Endothelial cell of umbilical vein (primary cell): ENCODE measurements around the gene DDX17. TPM values are rescaled to one million over a fixed set of nuclear protein-coding genes. Genes with fewer than 3 reads are reported as not detected.

Experiments
- BruUV-seq: library from RNA; stranded (reverse); fragments of 400-500 nt; replicated peaks from 2 replicates; lab custom pipeline; 2021; lab: Mats Ljungman, UMichigan
- CTCF ChIA-PET: fragments of 300-600, 350-600 bp; sonication (Branson Sonifier 250); formaldehyde crosslinking; loops from one replicate; lab custom pipeline; 2021; ENCODE audit warnings: antibody characterized with exemption, inconsistent platforms; lab: Charles Lee
- POLR2A ChIA-PET: fragments of 300-600, 350-600 bp; sonication (Branson Sonifier 250); formaldehyde crosslinking; loops from one replicate; lab custom pipeline; 2021; ENCODE audit warnings: antibody characterized with exemption, inconsistent platforms; lab: Charles Lee
- DNase-seq: peaks from one replicate; pipeline ENCODE4 v3.0.0-alpha.2; 2011; ENCODE audit warnings: low read depth, low spot score
- FAIRE-seq: peaks from 2 replicates; lab custom pipeline; 2011; peaks lifted over from hg19 to GRCh38; lab: Jason Lieb, UNC
- H2AFZ ChIP-seq: 2 replicates; pipeline ENCODE4 v1.6.0; 2012; ENCODE audit warnings: low read depth, low read length, control low read depth, inconsistent platforms
- H3K27ac ChIP-seq: 2 replicates; pipeline ENCODE4 v1.5.1; 2011; ENCODE audit warnings: low read depth, mild to moderate bottlenecking, control low read depth, low read length, moderate library complexity; ENCODE audit not compliant: insufficient read depth
- H3K27me3 ChIP-seq, 2 experiments: 2 replicates each; pipeline versions ENCODE4 v1.6.0 to v1.6.1; 2011; ENCODE audit warnings: low read length in 2 of 2, mixed read lengths in 1 of 2; ENCODE audit not compliant: control insufficient read depth in 2 of 2, insufficient read depth in 2 of 2
- H3K36me3 ChIP-seq, 2 experiments: 2 replicates in 1 of 2; 3 replicates in 1 of 2; pipeline ENCODE4 v1.5.1; 2011; ENCODE audit warnings: low read length in 2 of 2, mild to moderate bottlenecking in 1 of 2, moderate library complexity in 1 of 2; ENCODE audit not compliant: control insufficient read depth in 2 of 2, insufficient read depth in 2 of 2; ENCODE audit errors: extremely low read depth in 1 of 2
- H3K4me1 ChIP-seq: 3 replicates; pipeline ENCODE4 v1.5.1; 2011; ENCODE audit warnings: mild to moderate bottlenecking, low read length; ENCODE audit not compliant: control insufficient read depth, insufficient read depth; ENCODE audit errors: extremely low read depth
- H3K4me2 ChIP-seq: 2 replicates; pipeline ENCODE4 v1.6.1; 2011; ENCODE audit warnings: low read length, control low read depth, mixed read lengths; ENCODE audit not compliant: insufficient read depth
- H3K4me3 ChIP-seq, 3 experiments: fragments of 200-600 bp in 1 of 3; sonication (generic), shearing (Covaris generic) in 1 of 3; replicated peaks in 1 of 3; 2 replicates each; pipeline ENCODE4 v1.5.1; 2011 to 2016; ENCODE audit warnings: control low read depth in 3 of 3, low read length in 3 of 3, mild to moderate bottlenecking in 2 of 3, inconsistent platforms in 1 of 3, low read depth in 1 of 3, moderate library complexity in 1 of 3; ENCODE audit not compliant: insufficient read depth in 1 of 3
- H3K79me2 ChIP-seq: 2 replicates; pipeline ENCODE4 v1.6.0; 2012; ENCODE audit warnings: low read length, inconsistent platforms; ENCODE audit not compliant: control insufficient read depth, insufficient read depth
- H3K9ac ChIP-seq: replicated peaks from 2 replicates; pipeline ENCODE3; 2011; ENCODE audit warnings: low read length, control low read depth; ENCODE audit not compliant: insufficient read depth; ENCODE audit errors: extremely low read depth
- H3K9me1 ChIP-seq: replicated peaks from 3 replicates; pipeline ENCODE4 v1.6.0; 2011; ENCODE audit warnings: mild to moderate bottlenecking, low read length; ENCODE audit not compliant: control insufficient read depth, insufficient read depth; ENCODE audit errors: extremely low read depth
- H3K9me3 ChIP-seq: replicated peaks from 2 replicates; pipeline ENCODE4 v1.5.1; 2012; ENCODE audit warnings: low read length, inconsistent platforms; ENCODE audit not compliant: control insufficient read depth, insufficient read depth
- H4K20me1 ChIP-seq: replicated peaks from 2 replicates; pipeline ENCODE3; 2011; ENCODE audit warnings: mild to moderate bottlenecking, low read length; ENCODE audit not compliant: control insufficient read depth, insufficient read depth; ENCODE audit errors: extremely low read depth
- EZH2 ChIP-seq: IDR thresholded peaks from 2 replicates; pipeline ENCODE4 v1.6.1; 2012; ENCODE audit warnings: borderline replicate concordance, low read depth, mild to moderate bottlenecking, moderate library complexity, low read length, inconsistent platforms; ENCODE audit not compliant: severe bottlenecking
- FOS ChIP-seq: IDR thresholded peaks from 2 replicates; pipeline ENCODE4 v1.6.1; 2011; ENCODE audit warnings: mild to moderate bottlenecking, low read length, moderate library complexity, borderline replicate concordance; ENCODE audit not compliant: insufficient read depth
- GATA2 ChIP-seq: IDR thresholded peaks from 2 replicates; pipeline ENCODE4 v1.7.0; 2011; ENCODE audit warnings: low read depth, mild to moderate bottlenecking, moderate library complexity, mixed read lengths, low read length; ENCODE audit not compliant: insufficient read length, insufficient read depth
- JUN ChIP-seq: IDR thresholded peaks from 2 replicates; pipeline ENCODE4 v1.6.1; 2011; ENCODE audit warnings: borderline replicate concordance, low read depth; ENCODE audit not compliant: insufficient read length, insufficient read depth
- MAX ChIP-seq: IDR thresholded peaks from 2 replicates; pipeline ENCODE4 v1.6.1; 2011; ENCODE audit not compliant: insufficient read depth, insufficient read length
- MYC ChIP-seq: IDR thresholded peaks from one replicate; pipeline ENCODE4 v1.6.1; 2011; ENCODE audit warnings: mild to moderate bottlenecking, low read depth, low read length
- POLR2A ChIP-seq: IDR thresholded peaks from 2 replicates; pipeline ENCODE4 v1.6.1; 2012; ENCODE audit warnings: low read depth, mild to moderate bottlenecking, control low read depth, low read length
- POLR2AphosphoS5 ChIP-seq: IDR thresholded peaks from 2 replicates; pipeline ENCODE4 v1.6.1; 2012; ENCODE audit warnings: low read depth, mild to moderate bottlenecking, control low read depth, low read length, moderate library complexity; ENCODE audit not compliant: insufficient read depth
- dilution Hi-C: fragments of 300-500 bp; cut with MboI; formaldehyde crosslinking; loops from one replicate; pipeline ENCODE4 v1.15.0; 2019; ENCODE audit warnings: low sequenced_read_pairs; ENCODE audit not compliant: extremely low pct_ligation_motif_present
- intact Hi-C: fragments of 100-400 bp; cut with micrococcal nuclease; formaldehyde crosslinking; loops from one replicate; pipeline ENCODE4 v1.10.0; 2022
- polyA plus RNA-seq, 4 experiments: library from polyadenylated mRNA; depleted of rRNA in 3 of 4; stranded (reverse) in 3 of 4; unstranded in 1 of 4; fragments of >200 nt; gene quantifications; 2 replicates each; pipeline versions ENCODE4 v1.2.1 to v1.2.3, GENCODE V29; 2011 to 2012; ENCODE audit warnings: missing spikeins in 1 of 4
- total RNA-seq: library from RNA; stranded (reverse); gene quantifications from 2 replicates; pipeline ENCODE4 v1.2.3, GENCODE V29; 2021
- TF ChIP-seq, protein P1 (sequence below), 2 donors: IDR thresholded peaks; 1 replicate in 1 of 2; 2 replicates in 1 of 2; pipeline ENCODE4 v1.5.1; 2011; ENCODE audit warnings: low read length in 2 of 2, mild to moderate bottlenecking in 2 of 2, moderate library complexity in 2 of 2, control low read depth in 1 of 2, inconsistent platforms in 1 of 2, low read depth in 1 of 2; ENCODE audit not compliant: insufficient read depth in 1 of 2; ENCODE audit errors: extremely low read depth in 1 of 2

The DDX17 gene
- total and polyA plus RNA-seq, 2 donors (not counting 3 experiments of a cell fraction or from before 2014, with no cell fraction given), result 393 to 402 TPM

- intact Hi-C loops, result no loop called here
Observed at GRCh38 chr22:38450234-38450797, 55.8 kb downstream of the DDX17 start.

GRCh38 chr22:38449776-38450175, 56.3 kb downstream of the DDX17 start:
- H3K27me3 ChIP-seq, result peaks cover 26 to 34% of the 10 kb centered on the region in 2 experiments

More at GRCh38 chr22:38450234-38450797, 55.8 kb downstream of the DDX17 start:
- ChIA-PET CTCF (no interaction called here), POLR2A (no interaction called here)
- H4K20me1 ChIP-seq, result no peaks in the 10 kb centered on the region
- H3K4me2 ChIP-seq, result no peak overlapping the region
- no peaks in the 10 kb centered on the region for H3K9me3 ChIP-seq
- no TSS peak for BruUV-seq
- H3K27ac ChIP-seq, result no peak overlapping the region
- H3K79me2 ChIP-seq, result no peaks in the 10 kb centered on the region
- peaks cover 27 to 32% of the 10 kb centered on the region in 2 experiments for H3K27me3 ChIP-seq
- no peak for FAIRE-seq
- no peak for TF ChIP-seq GATA2
- no peak for TF ChIP-seq FOS
- TF ChIP-seq POLR2A, result no peak
- no peak for TF ChIP-seq MYC
- dilution Hi-C loops, result no loop called here
- H3K4me3 ChIP-seq, result no peak overlapping the region
- H3K36me3 ChIP-seq, result no peaks in the 10 kb centered on the region
- H3K9ac ChIP-seq, result no peak overlapping the region
- H2AFZ ChIP-seq, result no peak overlapping the region
- DNase-seq, result no peak
- no peaks in the 10 kb centered on the region for H3K9me1 ChIP-seq
- no peaks in the 10 kb centered on the region for H3K4me1 ChIP-seq

More at GRCh38 chr22:38449776-38450175, 56.3 kb downstream of the DDX17 start:
- no peaks in the 10 kb centered on the region for H4K20me1 ChIP-seq
- H3K4me1 ChIP-seq, result no peaks in the 10 kb centered on the region
- FAIRE-seq, result no peak
- H3K36me3 ChIP-seq, result no peaks in the 10 kb centered on the region
- no peak overlapping the region for H3K9ac ChIP-seq
- intact Hi-C loops (no loop called here), dilution Hi-C loops (no loop called here)
- no TSS peak for BruUV-seq
- no peaks in the 10 kb centered on the region for H3K79me2 ChIP-seq
- H3K4me3 ChIP-seq, result no peak overlapping the region
- no peaks in the 10 kb centered on the region for H3K9me3 ChIP-seq
- ChIA-PET CTCF (no interaction called here), POLR2A (no interaction called here)
- no peak overlapping the region for H2AFZ ChIP-seq
- TF ChIP-seq, protein P1, sequence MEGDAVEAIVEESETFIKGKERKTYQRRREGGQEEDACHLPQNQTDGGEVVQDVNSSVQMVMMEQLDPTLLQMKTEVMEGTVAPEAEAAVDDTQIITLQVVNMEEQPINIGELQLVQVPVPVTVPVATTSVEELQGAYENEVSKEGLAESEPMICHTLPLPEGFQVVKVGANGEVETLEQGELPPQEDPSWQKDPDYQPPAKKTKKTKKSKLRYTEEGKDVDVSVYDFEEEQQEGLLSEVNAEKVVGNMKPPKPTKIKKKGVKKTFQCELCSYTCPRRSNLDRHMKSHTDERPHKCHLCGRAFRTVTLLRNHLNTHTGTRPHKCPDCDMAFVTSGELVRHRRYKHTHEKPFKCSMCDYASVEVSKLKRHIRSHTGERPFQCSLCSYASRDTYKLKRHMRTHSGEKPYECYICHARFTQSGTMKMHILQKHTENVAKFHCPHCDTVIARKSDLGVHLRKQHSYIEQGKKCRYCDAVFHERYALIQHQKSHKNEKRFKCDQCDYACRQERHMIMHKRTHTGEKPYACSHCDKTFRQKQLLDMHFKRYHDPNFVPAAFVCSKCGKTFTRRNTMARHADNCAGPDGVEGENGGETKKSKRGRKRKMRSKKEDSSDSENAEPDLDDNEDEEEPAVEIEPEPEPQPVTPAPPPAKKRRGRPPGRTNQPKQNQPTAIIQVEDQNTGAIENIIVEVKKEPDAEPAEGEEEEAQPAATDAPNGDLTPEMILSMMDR (IDR thresholded peaks at IDR 0.05; ENCODE audit: extremely low read depth in 1 of 2, insufficient read depth in 1 of 2, low read depth in 1 of 2, low read length in 2 of 2), result no peak
- TF ChIP-seq POLR2AphosphoS5 (no peak), JUN (no peak), POLR2A (no peak), FOS (no peak), GATA2 (no peak), MYC (no peak), EZH2 (no peak), MAX (no peak)
- H3K9me1 ChIP-seq, result no peaks in the 10 kb centered on the region
- H3K4me2 ChIP-seq, result no peak overlapping the region
- DNase-seq, result no peak
- no peak overlapping the region for H3K27ac ChIP-seq
